ENCODE measurements around the gene ARMCX4. TPM values are rescaled to one million over a fixed set of nuclear protein-coding genes. Genes with fewer than 3 reads are reported as not detected.

The ARMCX4 gene
- total and polyA plus RNA-seq, 9 of the 15 experiments (the other 6 are each of a cell fraction or from before 2014, with no cell fraction given): 0.11 TPM; not detected in 8

- intact Hi-C loops (cut with micrococcal nuclease): loop anchor here (5.0 kb wide), 1 partner anchor 43 kb away; no protein-coding TSS in a partner anchor
- no peak overlapping the region for H3K27ac ChIP-seq (ENCODE audit: extremely low read depth, low read depth, low read length)
- ATAC-seq: peak; percentile 63
These were observed 24.6 kb upstream of the ARMCX4 start for GRCh38 chrX:101460669-101461068.

More at GRCh38 chrX:101460669-101461068, 24.6 kb upstream of the ARMCX4 start:
- ChIA-PET CTCF (ENCODE audit: low intra/inter-chr PET ratio) (no interaction called here), POLR2A (no interaction called here)
- no TSS peak for BruUV-seq (replicated peaks)
- H3K36me3 ChIP-seq (ENCODE audit: control insufficient read depth, insufficient read depth, low read length): no peaks in the 10 kb centered on the region
- peak in 1 of 4 experiments; percentile 5 for DNase-seq (ENCODE audit: extremely low read depth in 1 of 4, low spot score in 3 of 4)
- H3K4me2 ChIP-seq (ENCODE audit: insufficient read depth, low read length): no peak overlapping the region
- H4K20me1 ChIP-seq (replicated peaks; ENCODE audit: control insufficient read depth, insufficient read depth, low read length): no peaks in the 10 kb centered on the region
- no peaks in the 10 kb centered on the region for H3K9me1 ChIP-seq (ENCODE audit: control insufficient read depth, insufficient read depth, low read length)
- no peak overlapping the region for H3K9ac ChIP-seq (ENCODE audit: insufficient read depth in 1 of 2, low read depth in 2 of 2, low read length in 2 of 2)
- no peak for TF ChIP-seq NFRKB (IDR thresholded peaks at IDR 0.05; ENCODE audit: low read depth)
- TF ChIP-seq, protein P1, sequence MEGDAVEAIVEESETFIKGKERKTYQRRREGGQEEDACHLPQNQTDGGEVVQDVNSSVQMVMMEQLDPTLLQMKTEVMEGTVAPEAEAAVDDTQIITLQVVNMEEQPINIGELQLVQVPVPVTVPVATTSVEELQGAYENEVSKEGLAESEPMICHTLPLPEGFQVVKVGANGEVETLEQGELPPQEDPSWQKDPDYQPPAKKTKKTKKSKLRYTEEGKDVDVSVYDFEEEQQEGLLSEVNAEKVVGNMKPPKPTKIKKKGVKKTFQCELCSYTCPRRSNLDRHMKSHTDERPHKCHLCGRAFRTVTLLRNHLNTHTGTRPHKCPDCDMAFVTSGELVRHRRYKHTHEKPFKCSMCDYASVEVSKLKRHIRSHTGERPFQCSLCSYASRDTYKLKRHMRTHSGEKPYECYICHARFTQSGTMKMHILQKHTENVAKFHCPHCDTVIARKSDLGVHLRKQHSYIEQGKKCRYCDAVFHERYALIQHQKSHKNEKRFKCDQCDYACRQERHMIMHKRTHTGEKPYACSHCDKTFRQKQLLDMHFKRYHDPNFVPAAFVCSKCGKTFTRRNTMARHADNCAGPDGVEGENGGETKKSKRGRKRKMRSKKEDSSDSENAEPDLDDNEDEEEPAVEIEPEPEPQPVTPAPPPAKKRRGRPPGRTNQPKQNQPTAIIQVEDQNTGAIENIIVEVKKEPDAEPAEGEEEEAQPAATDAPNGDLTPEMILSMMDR (IDR thresholded peaks at IDR 0.05 in 2 of 3, conservative IDR thresholded peaks at IDR 0.05 in 1 of 3; ENCODE audit: insufficient read depth in 2 of 3, low read depth in 1 of 3, low read length in 3 of 3): peak in 1 of 3 experiments; percentile 16; a peak in 1 of 6 replicates
- no peaks in the 10 kb centered on the region for H3K9me3 ChIP-seq (replicated peaks; ENCODE audit: control insufficient read depth, insufficient read depth, low read depth, low read length)
- no peaks in the 10 kb centered on the region for H3K79me2 ChIP-seq (ENCODE audit: control insufficient read depth, insufficient read depth, low read length)
- H3K27me3 ChIP-seq (ENCODE audit: control insufficient read depth in 2 of 2, insufficient read depth in 2 of 2, low read length in 2 of 2): no peaks in the 10 kb centered on the region
- no peak overlapping the region for H3K4me3 ChIP-seq
- FAIRE-seq: no peak
- 0% methylated on average over 1 of the region's 1 CpG for WGBS (ENCODE audit: insufficient coverage, low coverage, missing lambda C conversion rate)
- H2AFZ ChIP-seq (ENCODE audit: low read depth, low read length): no peak overlapping the region
- H3K4me1 ChIP-seq (replicated peaks in 1 of 2; ENCODE audit: control insufficient read depth in 2 of 2, insufficient read depth in 2 of 2, low read length in 2 of 2): no peaks in the 10 kb centered on the region
- in situ Hi-C loops (cut with MboI): no loop called here

All from K562 (cell line).